Measurements from ENCODE around the gene SLC49A3.

The SLC49A3 gene

GRCh38 chr4:720111-720860, 31.3 kb upstream of the SLC49A3 start:
- H3K9me3 ChIP-seq (ENCODE audit: insufficient read depth, low read length): no peaks in the 10 kb centered on the region
- no peaks in the 10 kb centered on the region for H3K36me3 ChIP-seq (ENCODE audit: low read length)
- no peak overlapping the region for H3K4me3 ChIP-seq (ENCODE audit: insufficient read depth, low read length, poor library complexity, severe bottlenecking)
- no peak overlapping the region for H3K9ac ChIP-seq (ENCODE audit: low read length)
- no peak for TF ChIP-seq CTCF (IDR thresholded peaks at IDR 0.05; ENCODE audit: insufficient read depth, low read length, poor library complexity, severe bottlenecking)
- no peak for TF ChIP-seq EZH2phosphoT487 (conservative IDR thresholded peaks at IDR 0.05; ENCODE audit: low read length)
- no peaks in the 10 kb centered on the region for H3F3A ChIP-seq (ENCODE audit: insufficient read depth)
- H3K27me3 ChIP-seq (ENCODE audit: low read length): no peaks in the 10 kb centered on the region
- no peaks in the 10 kb centered on the region; the same call in 1 of the 2 replicates for H4K20me1 ChIP-seq (ENCODE audit: low read depth, low read length)
- no peak overlapping the region for H3K4me2 ChIP-seq (ENCODE audit: low read depth, low read length, poor library complexity, severe bottlenecking)
- H2AFZ ChIP-seq (ENCODE audit: low read depth, low read length, severe bottlenecking): no peak overlapping the region
- H3K79me2 ChIP-seq (ENCODE audit: insufficient read depth, low read length): peaks cover 54% of the 10 kb centered on the region
- H3K27ac ChIP-seq (ENCODE audit: low read depth, low read length): no peak overlapping the region
- H3K9me2 ChIP-seq (replicated peaks; ENCODE audit: insufficient read depth, low read length): no peaks in the 10 kb centered on the region

GRCh38 chr4:718460-718859, 29.5 kb upstream of the SLC49A3 start:
- no peaks in the 10 kb centered on the region; the same call in 1 of the 2 replicates for H4K20me1 ChIP-seq (ENCODE audit: low read depth, low read length)
- no peak overlapping the region for H3K9ac ChIP-seq (ENCODE audit: low read length)
- H3K4me3 ChIP-seq (ENCODE audit: insufficient read depth, low read length, poor library complexity, severe bottlenecking): no peak overlapping the region
- no peak overlapping the region for H3K27ac ChIP-seq (ENCODE audit: low read depth, low read length)
- no peaks in the 10 kb centered on the region for H3F3A ChIP-seq (ENCODE audit: insufficient read depth)
- H3K9me3 ChIP-seq (ENCODE audit: insufficient read depth, low read length): no peaks in the 10 kb centered on the region
- H3K36me3 ChIP-seq (ENCODE audit: low read length): no peaks in the 10 kb centered on the region
- no peak overlapping the region for H2AFZ ChIP-seq (ENCODE audit: low read depth, low read length, severe bottlenecking)
- no peaks in the 10 kb centered on the region for H3K27me3 ChIP-seq (ENCODE audit: low read length)
- no peak overlapping the region for H3K4me2 ChIP-seq (ENCODE audit: low read depth, low read length, poor library complexity, severe bottlenecking)
- H3K79me2 ChIP-seq (ENCODE audit: insufficient read depth, low read length): peaks cover 63% of the 10 kb centered on the region
- TF ChIP-seq CTCF (IDR thresholded peaks at IDR 0.05; ENCODE audit: insufficient read depth, low read length, poor library complexity, severe bottlenecking) (no peak), EZH2phosphoT487 (conservative IDR thresholded peaks at IDR 0.05; ENCODE audit: low read length) (no peak)
- no peaks in the 10 kb centered on the region for H3K9me2 ChIP-seq (replicated peaks; ENCODE audit: insufficient read depth, low read length)

GRCh38 chr4:717601-718320, 28.8 kb upstream of the SLC49A3 start:
- H4K20me1 ChIP-seq (ENCODE audit: low read depth, low read length): no peaks in the 10 kb centered on the region; the same call in 1 of the 2 replicates
- no peak for TF ChIP-seq CTCF (IDR thresholded peaks at IDR 0.05; ENCODE audit: insufficient read depth, low read length, poor library complexity, severe bottlenecking)
- TF ChIP-seq EZH2phosphoT487 (conservative IDR thresholded peaks at IDR 0.05; ENCODE audit: low read length): no peak
- no peaks in the 10 kb centered on the region for H3K9me3 ChIP-seq (ENCODE audit: insufficient read depth, low read length)
- H3K79me2 ChIP-seq (ENCODE audit: insufficient read depth, low read length): peaks cover 63% of the 10 kb centered on the region
- H3K27me3 ChIP-seq (ENCODE audit: low read length): no peaks in the 10 kb centered on the region
- no peaks in the 10 kb centered on the region for H3F3A ChIP-seq (ENCODE audit: insufficient read depth)
- no peak overlapping the region for H3K4me2 ChIP-seq (ENCODE audit: low read depth, low read length, poor library complexity, severe bottlenecking)
- H3K36me3 ChIP-seq (ENCODE audit: low read length): no peaks in the 10 kb centered on the region
- no peaks in the 10 kb centered on the region for H3K9me2 ChIP-seq (replicated peaks; ENCODE audit: insufficient read depth, low read length)
- H2AFZ ChIP-seq (ENCODE audit: low read depth, low read length, severe bottlenecking): no peak overlapping the region
- no peak overlapping the region for H3K27ac ChIP-seq (ENCODE audit: low read depth, low read length)
- no peak overlapping the region for H3K9ac ChIP-seq (ENCODE audit: low read length)
- H3K4me3 ChIP-seq (ENCODE audit: insufficient read depth, low read length, poor library complexity, severe bottlenecking): no peak overlapping the region
